GM10248 (cell line): ENCODE measurements around the gene TOR4A.

Source experiments
- CTCF ChIA-PET: fragments of 300-600 bp; sonication (Branson Sonifier 250); formaldehyde crosslinking; extraction: SDS; loops from one replicate; lab custom pipeline; 2021; ENCODE audit warnings: antibody characterized with exemption; lab: Yijun Ruan, JAX
- POLR2A ChIA-PET: fragments of 350-650 bp; sonication (Branson Sonifier 250); formaldehyde crosslinking; extraction: SDS; loops from one replicate; lab custom pipeline; 2020; ENCODE audit warnings: antibody characterized with exemption; lab: Yijun Ruan, JAX
- DNase-seq: peaks from one replicate; pipeline ENCODE4 v3.0.0; 2012; ENCODE audit errors: extremely low spot score
- CTCF ChIP-seq: IDR thresholded peaks from 2 replicates; pipeline ENCODE4 v1.5.1; 2012; ENCODE audit warnings: mild to moderate bottlenecking, low read depth; ENCODE audit errors: extremely low read depth, missing control alignments, control extremely low read depth

The TOR4A gene

GRCh38 chr9:137316012-137316981 is 38.8 kb downstream of the TOR4A start:
- ChIA-PET POLR2A (interaction anchor here (0.6 to 1.9 kb wide), 4 partner anchors 14 to 511 kb away, joined by 3 to 11 read pairs (median 3); partner anchors contain the start of genes NELFB, NRARP and TUBB4B), CTCF (interaction anchor here (1.1 to 2.5 kb wide), 5 partner anchors 10 to 109 kb away, joined by 3 to 21 read pairs (median 5); partner anchors contain the start of gene NRARP)
- TF ChIP-seq CTCF: no peak
- DNase-seq: peak; percentile 91

- CTCF ChIA-PET: interaction anchor here (1.1 to 2.5 kb wide), 5 partner anchors 10 to 108 kb away, joined by 3 to 21 read pairs (median 5); partner anchors contain the start of gene NRARP
- POLR2A ChIA-PET: interaction anchor here (0.6 to 1.9 kb wide), 3 partner anchors 15 to 510 kb away, joined by 3 to 11 read pairs (median 3); partner anchors contain the start of genes NRARP and TUBB4B
- no peak for DNase-seq
- TF ChIP-seq CTCF: no peak
These were observed 39.6 kb downstream of the TOR4A start for GRCh38 chr9:137317021-137317717.

GRCh38 chr9:137317718-137318511 is 40.4 kb downstream of the TOR4A start:
- ChIA-PET CTCF (interaction anchor here (1.6 to 2.5 kb wide), 4 partner anchors 14 to 107 kb away, joined by 3 to 21 read pairs (median 8); partner anchors contain the start of gene NRARP), POLR2A (no interaction called here)
- no peak for TF ChIP-seq CTCF
- no peak for DNase-seq

GRCh38 chr9:137318602-137319001 is 41.1 kb downstream of the TOR4A start:
- TF ChIP-seq CTCF: no peak
- POLR2A ChIA-PET: no interaction called here
- no peak for DNase-seq
- CTCF ChIA-PET: interaction anchor here (2.1 to 2.2 kb wide), 2 partner anchors 15 to 17 kb away, joined by 5 to 10 read pairs; partner anchors contain the start of gene NRARP

- ChIA-PET POLR2A (interaction anchor here (1.6 kb wide), 1 partner anchor 17 kb away, joined by 4 read pairs; the partner anchor contains the start of gene NRARP), CTCF (interaction anchor here (2.2 kb wide), 1 partner anchor 17 kb away, joined by 10 read pairs; the partner anchor contains the start of gene NRARP)
- no peak for TF ChIP-seq CTCF
- no peak for DNase-seq
These were observed 41.6 kb downstream of the TOR4A start for GRCh38 chr9:137319011-137319738.
